OCI-LY1 (cell line): ENCODE measurements around the gene CTU1.

Experiments
- CTCF ChIP-seq: fragments of 200-600 bp; sonication (generic), shearing (Covaris generic); IDR thresholded peaks from 2 replicates; pipeline ENCODE4 v1.5.1; 2017; ENCODE audit warnings: mild to moderate bottlenecking, antibody characterized with exemption, low read length, moderate library complexity, mixed read lengths
- EZH2 ChIP-seq: fragments of 200-600 bp; sonication (generic), shearing (Covaris generic); IDR thresholded peaks from 2 replicates; pipeline ENCODE4 v1.8.0; 2017; ENCODE audit warnings: borderline replicate concordance, mixed run types, mild to moderate bottlenecking, antibody characterized with exemption, low read length, moderate library complexity, mixed read lengths

- TF ChIP-seq CTCF = no peak
- TF ChIP-seq EZH2 = no peak
These were observed 28.0 kb upstream of the CTU1 start for GRCh38 chr19:51135986-51136762.
